Measurements from ENCODE around the gene FBXO9. TPM values are rescaled to one million over a fixed set of nuclear protein-coding genes. Genes with fewer than 3 reads are reported as not detected.
"Not testable (repeated sequence)": the region's sequence is repeated elsewhere in the genome, so short reads cannot be mapped to it uniquely, and the experiment has no call there.

FBXO9 gene
- total and polyA plus RNA-seq, 4 donors: 36.8 to 79.1 (median 51.2) TPM

- not testable (repeated sequence) for H3K27me3 ChIP-seq (ENCODE audit: control insufficient read depth in 4 of 4, insufficient read depth in 4 of 4, low read length in 3 of 4); H3K27ac ChIP-seq (ENCODE audit: low read depth in 1 of 2, low read length in 2 of 2); H3K4me3 ChIP-seq (ENCODE audit: low read depth in 1 of 3, low read length in 3 of 3); H3K36me3 ChIP-seq (ENCODE audit: control insufficient read depth in 4 of 4, insufficient read depth in 3 of 4, low read depth in 1 of 4, low read length in 3 of 4); H3K9me3 ChIP-seq (ENCODE audit: control insufficient read depth in 4 of 4, low read length in 3 of 4); H3K9ac ChIP-seq (ENCODE audit: low read depth in 1 of 2, low read length in 2 of 2); DNase-seq (ENCODE audit: low spot score)
- H3K4me1 ChIP-seq (ENCODE audit: control insufficient read depth in 4 of 4, insufficient read depth in 4 of 4, low read length in 3 of 4): peaks cover 8 to 46% (median 30%) of the 10 kb centered on the region in 4 donors
- 70% methylated on average over 16 of the region's 16 CpGs for WGBS
Measured at GRCh38 chr6:53064255-53064654, 949 bp upstream of the FBXO9 start.

GRCh38 chr6:53064726-53065265 is 408 bp upstream of the FBXO9 start:
- Histone ChIP-seq H3K27me3 (ENCODE audit: control insufficient read depth in 4 of 4, insufficient read depth in 4 of 4, low read length in 3 of 4) (no peaks in the 10 kb centered on the region), H3K9ac (ENCODE audit: low read depth in 1 of 2, low read length in 2 of 2) (peak overlapping the region; percentile 87 to 92), H3K9me3 (ENCODE audit: control insufficient read depth in 4 of 4, low read length in 3 of 4) (no peaks in the 10 kb centered on the region), H3K4me3 (ENCODE audit: low read depth in 1 of 3, low read length in 3 of 3) (peak overlapping the region; percentile 73 to 98 (median 89)), H3K4me1 (ENCODE audit: control insufficient read depth in 4 of 4, insufficient read depth in 4 of 4, low read length in 3 of 4) (peaks cover 6 to 41% (median 25%) of the 10 kb centered on the region in 4 donors), H3K27ac (ENCODE audit: low read depth in 1 of 2, low read length in 2 of 2) (peak overlapping the region; percentile 93 to 94), H3K36me3 (ENCODE audit: control insufficient read depth in 4 of 4, insufficient read depth in 3 of 4, low read depth in 1 of 4, low read length in 3 of 4) (no peaks in the 10 kb centered on the region)
- WGBS: under 1% methylated on average over 26 of the region's 26 CpGs
- TF ChIP-seq HNF4A (conservative IDR thresholded peaks at IDR 0.05): peak in 1 of 2 donors; percentile 40
- TF ChIP-seq, protein P1, sequence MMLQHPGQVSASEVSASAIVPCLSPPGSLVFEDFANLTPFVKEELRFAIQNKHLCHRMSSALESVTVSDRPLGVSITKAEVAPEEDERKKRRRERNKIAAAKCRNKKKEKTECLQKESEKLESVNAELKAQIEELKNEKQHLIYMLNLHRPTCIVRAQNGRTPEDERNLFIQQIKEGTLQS (IDR thresholded peaks at IDR 0.05): peak; percentile 24
- TF ChIP-seq JUND (IDR thresholded peaks at IDR 0.05): peak in 1 of 2 donors; percentile 45
- TF ChIP-seq, protein P2, sequence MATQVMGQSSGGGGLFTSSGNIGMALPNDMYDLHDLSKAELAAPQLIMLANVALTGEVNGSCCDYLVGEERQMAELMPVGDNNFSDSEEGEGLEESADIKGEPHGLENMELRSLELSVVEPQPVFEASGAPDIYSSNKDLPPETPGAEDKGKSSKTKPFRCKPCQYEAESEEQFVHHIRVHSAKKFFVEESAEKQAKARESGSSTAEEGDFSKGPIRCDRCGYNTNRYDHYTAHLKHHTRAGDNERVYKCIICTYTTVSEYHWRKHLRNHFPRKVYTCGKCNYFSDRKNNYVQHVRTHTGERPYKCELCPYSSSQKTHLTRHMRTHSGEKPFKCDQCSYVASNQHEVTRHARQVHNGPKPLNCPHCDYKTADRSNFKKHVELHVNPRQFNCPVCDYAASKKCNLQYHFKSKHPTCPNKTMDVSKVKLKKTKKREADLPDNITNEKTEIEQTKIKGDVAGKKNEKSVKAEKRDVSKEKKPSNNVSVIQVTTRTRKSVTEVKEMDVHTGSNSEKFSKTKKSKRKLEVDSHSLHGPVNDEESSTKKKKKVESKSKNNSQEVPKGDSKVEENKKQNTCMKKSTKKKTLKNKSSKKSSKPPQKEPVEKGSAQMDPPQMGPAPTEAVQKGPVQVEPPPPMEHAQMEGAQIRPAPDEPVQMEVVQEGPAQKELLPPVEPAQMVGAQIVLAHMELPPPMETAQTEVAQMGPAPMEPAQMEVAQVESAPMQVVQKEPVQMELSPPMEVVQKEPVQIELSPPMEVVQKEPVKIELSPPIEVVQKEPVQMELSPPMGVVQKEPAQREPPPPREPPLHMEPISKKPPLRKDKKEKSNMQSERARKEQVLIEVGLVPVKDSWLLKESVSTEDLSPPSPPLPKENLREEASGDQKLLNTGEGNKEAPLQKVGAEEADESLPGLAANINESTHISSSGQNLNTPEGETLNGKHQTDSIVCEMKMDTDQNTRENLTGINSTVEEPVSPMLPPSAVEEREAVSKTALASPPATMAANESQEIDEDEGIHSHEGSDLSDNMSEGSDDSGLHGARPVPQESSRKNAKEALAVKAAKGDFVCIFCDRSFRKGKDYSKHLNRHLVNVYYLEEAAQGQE (IDR thresholded peaks at IDR 0.05): peak; percentile 40
- peak; percentile 72 for TF ChIP-seq YY1 (IDR thresholded peaks at IDR 0.05)
- no peak for TF ChIP-seq FOXA1 (IDR thresholded peaks at IDR 0.05)
- peak in 1 of 2 donors; percentile 7 for TF ChIP-seq EGR1 (IDR thresholded peaks at IDR 0.05; ENCODE audit: low read depth in 2 of 2)
- TF ChIP-seq HNF4G (IDR thresholded peaks at IDR 0.05): no peak
- TF ChIP-seq ZBTB33 (IDR thresholded peaks at IDR 0.05): peak; percentile 58
- TF ChIP-seq TAF1 (conservative IDR thresholded peaks at IDR 0.05): peak; percentile 55
- peak; percentile 49 to 81 for TF ChIP-seq GABPA (IDR thresholded peaks at IDR 0.05 in 1 of 2, conservative IDR thresholded peaks at IDR 0.05 in 1 of 2)
- TF ChIP-seq MAX (IDR thresholded peaks at IDR 0.05): peak; percentile 86
- TF ChIP-seq FOXA2 (IDR thresholded peaks at IDR 0.05): no peak
- TF ChIP-seq NR2F2 (IDR thresholded peaks at IDR 0.05): peak; percentile 39
- peak; percentile 45 to 55 for TF ChIP-seq RXRA (IDR thresholded peaks at IDR 0.05)
- no peak for TF ChIP-seq CTCF (IDR thresholded peaks at IDR 0.05; ENCODE audit: low read depth, low read length, missing input control)
- TF ChIP-seq SP1 (IDR thresholded peaks at IDR 0.05): peak; percentile 58
- TF ChIP-seq RAD21 (IDR thresholded peaks at IDR 0.05): peak in 1 of 2 donors; percentile 36
- DNase-seq (ENCODE audit: low spot score): peak; percentile 93
